ENCODE results near the gene TAB3.

Gene TAB3

GRCh38 chrX:30864383-30864785 is 24.7 kb downstream of the TAB3 start:
- H3K9me3 ChIP-seq (ENCODE audit: control insufficient read depth in 2 of 2, low read length in 2 of 2) = no peaks in the 10 kb centered on the region
- H3K27me3 ChIP-seq (ENCODE audit: control insufficient read depth in 1 of 2, insufficient read depth in 2 of 2, low read length in 2 of 2) = no peaks in the 10 kb centered on the region
- H3K27ac ChIP-seq (ENCODE audit: low read length) = no peak overlapping the region
- peaks cover 0 to 4% of the 10 kb centered on the region in 2 donors for H3K36me3 ChIP-seq (ENCODE audit: control insufficient read depth in 2 of 2, insufficient read depth in 2 of 2, low read length in 2 of 2)
- H3K4me1 ChIP-seq (ENCODE audit: control insufficient read depth, insufficient read depth, low read length) = no peaks in the 10 kb centered on the region
- no peak overlapping the region for H3K9ac ChIP-seq (ENCODE audit: low read length in 2 of 2)
- H3K4me3 ChIP-seq (ENCODE audit: low read length in 2 of 2) = no peak overlapping the region

DNA sequence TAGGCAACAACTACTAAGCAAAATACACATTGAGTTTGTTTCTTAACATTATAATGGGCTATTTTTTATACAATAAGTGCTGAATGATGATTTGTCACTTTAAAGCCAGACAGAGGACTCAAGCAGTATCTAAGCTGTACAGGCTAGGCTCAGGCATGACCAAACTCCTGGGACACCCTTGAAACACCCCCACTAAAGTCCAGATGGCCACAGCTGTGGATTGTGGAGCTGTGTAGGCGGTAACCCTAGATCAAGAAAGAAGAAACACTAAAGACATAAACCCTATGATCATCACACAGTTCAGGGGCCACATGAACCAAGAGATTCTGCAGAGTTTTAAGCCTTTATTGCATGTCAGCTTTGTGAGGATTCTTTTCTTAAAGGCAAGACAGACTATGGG is 25.1 kb downstream of the TAB3 start:
- no peaks in the 10 kb centered on the region for H3K9me3 ChIP-seq (ENCODE audit: control insufficient read depth in 2 of 2, low read length in 2 of 2)
- peaks cover 2 to 4% of the 10 kb centered on the region in 2 donors for H3K36me3 ChIP-seq (ENCODE audit: control insufficient read depth in 2 of 2, insufficient read depth in 2 of 2, low read length in 2 of 2)
- no peak overlapping the region for H3K4me3 ChIP-seq (ENCODE audit: low read length in 2 of 2)
- H3K27ac ChIP-seq (ENCODE audit: low read length) = no peak overlapping the region
- no peaks in the 10 kb centered on the region for H3K4me1 ChIP-seq (ENCODE audit: control insufficient read depth, insufficient read depth, low read length)
- H3K9ac ChIP-seq (ENCODE audit: low read length in 2 of 2) = no peak overlapping the region
- no peaks in the 10 kb centered on the region for H3K27me3 ChIP-seq (ENCODE audit: control insufficient read depth in 1 of 2, insufficient read depth in 2 of 2, low read length in 2 of 2)

DNA sequence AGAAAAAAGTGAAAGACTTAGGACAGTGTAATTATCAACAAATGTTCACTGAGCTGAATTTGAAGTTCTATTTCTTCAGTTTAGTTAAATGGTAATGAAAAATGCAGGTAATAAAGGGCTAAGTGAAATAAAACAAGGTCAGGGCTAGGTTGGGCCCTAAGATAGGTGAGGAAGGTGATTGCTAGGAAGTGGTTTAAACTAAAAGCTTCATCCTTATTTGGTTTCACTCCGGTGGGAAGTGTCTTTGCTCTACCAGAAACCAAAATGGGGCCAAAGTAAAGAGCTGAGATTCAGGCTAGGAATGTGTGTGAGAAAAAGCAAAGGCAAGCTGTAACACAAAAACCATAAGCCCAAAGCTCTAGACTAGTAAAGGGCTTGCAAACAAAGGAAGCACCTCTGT is 31.0 kb downstream of the TAB3 start:
- Histone ChIP-seq H3K9ac (ENCODE audit: low read length in 2 of 2) (no peak overlapping the region), H3K4me3 (ENCODE audit: low read length in 2 of 2) (no peak overlapping the region), H3K36me3 (ENCODE audit: control insufficient read depth in 2 of 2, insufficient read depth in 2 of 2, low read length in 2 of 2) (peaks cover 5 to 14% of the 10 kb centered on the region in 2 donors), H3K9me3 (ENCODE audit: control insufficient read depth in 2 of 2, low read length in 2 of 2) (no peaks in the 10 kb centered on the region), H3K4me1 (ENCODE audit: control insufficient read depth, insufficient read depth, low read length) (no peaks in the 10 kb centered on the region), H3K27ac (ENCODE audit: low read length) (no peak overlapping the region), H3K27me3 (ENCODE audit: control insufficient read depth in 1 of 2, insufficient read depth in 2 of 2, low read length in 2 of 2) (no peaks in the 10 kb centered on the region)

DNA sequence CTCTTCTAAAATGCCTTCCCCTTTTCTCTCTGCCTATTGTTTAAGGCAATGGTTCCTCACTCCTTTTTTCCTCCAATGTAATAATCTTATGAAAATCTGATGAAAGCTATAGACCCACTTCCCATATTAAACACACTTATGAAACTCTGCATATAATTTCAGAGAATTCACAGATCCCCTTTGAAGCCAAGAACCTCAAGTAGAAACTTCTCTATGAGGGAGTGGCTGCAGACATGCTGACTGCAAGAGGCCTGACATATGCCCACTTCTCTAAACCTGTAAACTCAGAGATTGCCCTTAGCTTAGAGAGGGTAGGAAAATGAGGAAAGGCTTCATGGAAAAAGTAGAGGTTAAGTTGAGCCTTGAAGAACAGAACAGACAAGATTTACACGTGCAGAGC is 37.6 kb downstream of the TAB3 start:
- H3K4me1 ChIP-seq (ENCODE audit: control insufficient read depth, insufficient read depth, low read length) = no peaks in the 10 kb centered on the region
- no peak overlapping the region for H3K4me3 ChIP-seq (ENCODE audit: low read length in 2 of 2)
- H3K27me3 ChIP-seq (ENCODE audit: control insufficient read depth in 1 of 2, insufficient read depth in 2 of 2, low read length in 2 of 2) = no peaks in the 10 kb centered on the region
- no peaks in the 10 kb centered on the region for H3K9me3 ChIP-seq (ENCODE audit: control insufficient read depth in 2 of 2, low read length in 2 of 2)
- H3K9ac ChIP-seq (ENCODE audit: low read length in 2 of 2) = no peak overlapping the region
- peaks cover 5 to 12% of the 10 kb centered on the region in 2 donors for H3K36me3 ChIP-seq (ENCODE audit: control insufficient read depth in 2 of 2, insufficient read depth in 2 of 2, low read length in 2 of 2)
- no peak overlapping the region for H3K27ac ChIP-seq (ENCODE audit: low read length)

DNA sequence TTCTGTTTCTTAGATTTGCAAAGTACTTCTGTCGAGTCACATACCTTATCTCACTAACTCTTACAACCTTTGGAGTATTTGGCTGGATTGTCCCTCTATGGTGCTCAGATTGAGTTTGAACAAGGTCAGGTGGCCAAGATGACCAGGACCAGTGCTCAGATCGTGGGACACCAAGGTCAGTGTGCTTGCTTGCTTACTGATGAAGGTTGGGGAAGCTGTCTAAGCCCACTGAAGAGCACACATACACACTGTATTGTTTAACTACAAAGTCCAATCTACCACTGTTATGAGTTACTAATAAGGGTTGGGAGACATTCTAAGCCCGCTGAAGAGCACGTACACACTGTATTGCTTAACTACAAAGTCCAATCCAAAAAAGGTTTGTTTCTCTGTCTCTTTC is 53.7 kb downstream of the TAB3 start:
- Histone ChIP-seq H3K27ac (ENCODE audit: low read length) (no peak overlapping the region), H3K36me3 (ENCODE audit: control insufficient read depth in 2 of 2, insufficient read depth in 2 of 2, low read length in 2 of 2) (peaks cover 0 to 2% of the 10 kb centered on the region in 2 donors), H3K4me3 (ENCODE audit: low read length in 2 of 2) (no peak overlapping the region), H3K9ac (ENCODE audit: low read length in 2 of 2) (no peak overlapping the region), H3K9me3 (ENCODE audit: control insufficient read depth in 2 of 2, low read length in 2 of 2) (no peaks in the 10 kb centered on the region), H3K4me1 (ENCODE audit: control insufficient read depth, insufficient read depth, low read length) (no peaks in the 10 kb centered on the region), H3K27me3 (ENCODE audit: control insufficient read depth in 1 of 2, insufficient read depth in 2 of 2, low read length in 2 of 2) (no peaks in the 10 kb centered on the region)

DNA sequence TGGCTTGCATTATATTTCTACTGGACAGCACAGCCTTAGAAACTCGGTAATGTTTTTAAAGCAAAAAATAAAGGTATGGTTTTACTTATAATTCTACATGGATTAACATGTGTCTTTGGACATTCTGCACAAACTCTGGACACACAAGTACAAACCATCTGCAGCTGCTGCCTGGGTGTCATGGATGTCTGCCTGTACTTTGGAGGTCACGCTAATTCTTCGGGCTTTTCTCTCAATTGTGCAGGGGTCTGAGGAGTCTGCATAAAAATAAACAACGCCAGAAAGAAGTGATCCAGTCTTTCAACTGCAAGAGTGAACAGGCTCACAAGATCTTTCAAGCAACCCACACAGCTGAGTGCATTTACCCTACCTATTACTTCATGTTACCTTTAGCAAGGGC is 55.2 kb downstream of the TAB3 start:
- H3K27me3 ChIP-seq (ENCODE audit: control insufficient read depth in 1 of 2, insufficient read depth in 2 of 2, low read length in 2 of 2) = no peaks in the 10 kb centered on the region
- H3K9ac ChIP-seq (ENCODE audit: low read length in 2 of 2) = no peak overlapping the region
- no peak overlapping the region for H3K27ac ChIP-seq (ENCODE audit: low read length)
- no peak overlapping the region for H3K4me3 ChIP-seq (ENCODE audit: low read length in 2 of 2)
- no peaks in the 10 kb centered on the region for H3K9me3 ChIP-seq (ENCODE audit: control insufficient read depth in 2 of 2, low read length in 2 of 2)
- peaks cover 0 to 2% of the 10 kb centered on the region in 2 donors for H3K36me3 ChIP-seq (ENCODE audit: control insufficient read depth in 2 of 2, insufficient read depth in 2 of 2, low read length in 2 of 2)
- no peaks in the 10 kb centered on the region for H3K4me1 ChIP-seq (ENCODE audit: control insufficient read depth, insufficient read depth, low read length)

DNA sequence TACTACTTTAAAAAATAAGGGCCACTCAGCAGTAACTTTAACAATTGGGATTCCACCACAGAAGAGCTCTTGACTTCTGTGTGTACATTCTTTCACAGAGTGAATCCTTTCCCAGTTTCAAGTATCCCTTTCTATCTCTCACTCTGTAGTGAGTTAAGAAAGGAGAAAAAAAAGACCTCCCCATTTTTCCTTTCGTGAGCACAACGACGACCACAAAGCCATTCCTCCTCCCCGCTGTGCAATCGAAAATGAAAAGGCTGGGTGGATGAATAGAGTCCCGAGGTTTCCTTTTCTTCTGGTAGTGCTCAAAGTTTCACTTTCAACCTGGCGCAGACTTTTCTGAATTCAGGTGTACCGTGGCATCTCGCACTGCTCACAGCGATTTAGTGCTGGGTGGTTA is 58.0 kb downstream of the TAB3 start:
- Histone ChIP-seq H3K36me3 (ENCODE audit: control insufficient read depth in 2 of 2, insufficient read depth in 2 of 2, low read length in 2 of 2) (no peaks in the 10 kb centered on the region), H3K27me3 (ENCODE audit: control insufficient read depth in 1 of 2, insufficient read depth in 2 of 2, low read length in 2 of 2) (no peaks in the 10 kb centered on the region), H3K9ac (ENCODE audit: low read length in 2 of 2) (no peak overlapping the region), H3K27ac (ENCODE audit: low read length) (no peak overlapping the region), H3K4me1 (ENCODE audit: control insufficient read depth, insufficient read depth, low read length) (no peaks in the 10 kb centered on the region), H3K9me3 (ENCODE audit: control insufficient read depth in 2 of 2, low read length in 2 of 2) (no peaks in the 10 kb centered on the region), H3K4me3 (ENCODE audit: low read length in 2 of 2) (no peak overlapping the region)

GRCh38 chrX:30830326-30830943 is 58.6 kb downstream of the TAB3 start:
- Histone ChIP-seq H3K36me3 (ENCODE audit: control insufficient read depth in 2 of 2, insufficient read depth in 2 of 2, low read length in 2 of 2) (no peaks in the 10 kb centered on the region), H3K4me3 (ENCODE audit: low read length in 2 of 2) (no peak overlapping the region), H3K9me3 (ENCODE audit: control insufficient read depth in 2 of 2, low read length in 2 of 2) (no peaks in the 10 kb centered on the region), H3K27me3 (ENCODE audit: control insufficient read depth in 1 of 2, insufficient read depth in 2 of 2, low read length in 2 of 2) (no peaks in the 10 kb centered on the region), H3K27ac (ENCODE audit: low read length) (no peak overlapping the region), H3K9ac (ENCODE audit: low read length in 2 of 2) (no peak overlapping the region), H3K4me1 (ENCODE audit: control insufficient read depth, insufficient read depth, low read length) (no peaks in the 10 kb centered on the region)

DNA sequence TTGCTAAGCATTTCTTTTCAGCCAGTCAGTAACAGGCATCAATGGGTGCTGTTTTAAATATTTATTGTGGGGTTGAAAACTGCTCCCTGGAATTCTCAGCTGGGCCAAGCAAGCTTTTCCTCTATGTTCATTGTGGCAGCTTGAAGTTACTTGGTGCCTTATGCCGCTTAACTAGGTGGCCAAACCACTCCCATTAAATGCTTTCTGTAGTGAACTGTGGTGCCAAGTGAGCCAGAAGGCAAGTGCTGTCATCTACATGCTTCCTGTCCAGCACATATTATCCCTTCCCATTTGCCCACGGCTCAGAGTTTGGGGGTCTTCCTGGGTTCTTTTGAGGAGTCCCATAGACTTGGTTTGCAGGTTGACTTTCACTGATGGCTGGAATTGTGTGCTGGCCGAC is 64.8 kb downstream of the TAB3 start:
- H3K9ac ChIP-seq (ENCODE audit: low read length in 2 of 2) = no peak overlapping the region
- no peak overlapping the region for H3K4me3 ChIP-seq (ENCODE audit: low read length in 2 of 2)
- no peaks in the 10 kb centered on the region for H3K4me1 ChIP-seq (ENCODE audit: control insufficient read depth, insufficient read depth, low read length)
- no peak overlapping the region for H3K27ac ChIP-seq (ENCODE audit: low read length)
- peaks cover 0 to 3% of the 10 kb centered on the region in 2 donors for H3K27me3 ChIP-seq (ENCODE audit: control insufficient read depth in 1 of 2, insufficient read depth in 2 of 2, low read length in 2 of 2)
- H3K36me3 ChIP-seq (ENCODE audit: control insufficient read depth in 2 of 2, insufficient read depth in 2 of 2, low read length in 2 of 2) = no peaks in the 10 kb centered on the region
- no peaks in the 10 kb centered on the region for H3K9me3 ChIP-seq (ENCODE audit: control insufficient read depth in 2 of 2, low read length in 2 of 2)

DNA sequence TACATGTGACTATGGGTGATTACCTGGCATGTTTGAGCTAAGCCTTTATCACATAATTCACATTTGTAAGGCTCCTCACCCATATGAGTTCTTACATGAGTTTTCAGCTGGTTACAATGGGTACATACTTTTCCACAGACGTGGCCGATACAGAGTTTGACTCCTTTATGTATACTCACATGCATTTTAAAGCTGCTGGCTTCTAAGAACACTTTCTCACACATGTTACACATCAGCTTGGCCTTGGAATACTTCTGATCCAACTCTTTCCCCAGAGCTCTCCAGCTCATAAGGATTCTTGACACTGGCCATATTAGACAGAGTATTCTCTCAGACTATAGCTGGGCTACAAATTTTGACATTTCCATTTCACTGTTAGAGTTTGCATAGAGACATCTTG is 66.3 kb downstream of the TAB3 start:
- H3K27me3 ChIP-seq (ENCODE audit: control insufficient read depth in 1 of 2, insufficient read depth in 2 of 2, low read length in 2 of 2) = peaks cover 0 to 5% of the 10 kb centered on the region in 2 donors
- no peak overlapping the region for H3K9ac ChIP-seq (ENCODE audit: low read length in 2 of 2)
- H3K36me3 ChIP-seq (ENCODE audit: control insufficient read depth in 2 of 2, insufficient read depth in 2 of 2, low read length in 2 of 2) = no peaks in the 10 kb centered on the region
- no peaks in the 10 kb centered on the region for H3K4me1 ChIP-seq (ENCODE audit: control insufficient read depth, insufficient read depth, low read length)
- no peaks in the 10 kb centered on the region for H3K9me3 ChIP-seq (ENCODE audit: control insufficient read depth in 2 of 2, low read length in 2 of 2)
- no peak overlapping the region for H3K27ac ChIP-seq (ENCODE audit: low read length)
- no peak overlapping the region for H3K4me3 ChIP-seq (ENCODE audit: low read length in 2 of 2)

DNA sequence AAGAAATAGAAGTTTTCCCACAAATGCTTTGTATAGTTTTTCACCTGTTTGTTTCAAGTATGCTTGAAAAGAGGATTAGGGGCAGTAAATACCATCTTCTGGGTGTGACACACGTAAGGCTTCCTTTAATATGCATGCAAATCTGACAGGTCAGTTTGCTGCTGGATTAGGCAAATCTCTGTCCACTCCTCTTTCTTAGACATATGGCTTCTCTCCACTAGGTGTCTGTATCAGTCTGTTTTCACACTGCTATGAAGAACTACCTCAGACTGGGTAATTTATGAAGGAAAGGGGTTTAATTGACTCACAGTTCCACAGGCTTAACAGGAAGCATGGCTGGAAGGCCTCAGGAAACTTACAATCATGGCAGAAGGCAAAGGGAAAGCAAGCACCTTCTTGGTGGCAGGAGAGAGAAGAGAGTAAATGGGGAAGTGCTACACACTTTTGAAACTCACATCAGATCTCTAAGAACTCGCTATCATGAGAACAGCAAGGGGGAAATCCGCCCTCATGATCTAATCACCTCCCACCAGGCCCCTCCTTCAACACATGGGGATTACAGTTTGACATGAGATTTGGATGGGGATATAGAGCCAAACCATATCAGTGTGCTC is 66.9 kb downstream of the TAB3 start:
- H3K27me3 ChIP-seq (ENCODE audit: control insufficient read depth in 1 of 2, insufficient read depth in 2 of 2, low read length in 2 of 2) = peaks cover 0 to 5% of the 10 kb centered on the region in 2 donors
- no peaks in the 10 kb centered on the region for H3K36me3 ChIP-seq (ENCODE audit: control insufficient read depth in 2 of 2, insufficient read depth in 2 of 2, low read length in 2 of 2)
- no peak overlapping the region for H3K9ac ChIP-seq (ENCODE audit: low read length in 2 of 2)
- no peak overlapping the region for H3K4me3 ChIP-seq (ENCODE audit: low read length in 2 of 2)
- H3K4me1 ChIP-seq (ENCODE audit: control insufficient read depth, insufficient read depth, low read length) = no peaks in the 10 kb centered on the region
- H3K27ac ChIP-seq (ENCODE audit: low read length) = no peak overlapping the region
- H3K9me3 ChIP-seq (ENCODE audit: control insufficient read depth in 2 of 2, low read length in 2 of 2) = no peaks in the 10 kb centered on the region
